Measurements from ENCODE around the gene ARGLU1.

ARGLU1 gene

DNA sequence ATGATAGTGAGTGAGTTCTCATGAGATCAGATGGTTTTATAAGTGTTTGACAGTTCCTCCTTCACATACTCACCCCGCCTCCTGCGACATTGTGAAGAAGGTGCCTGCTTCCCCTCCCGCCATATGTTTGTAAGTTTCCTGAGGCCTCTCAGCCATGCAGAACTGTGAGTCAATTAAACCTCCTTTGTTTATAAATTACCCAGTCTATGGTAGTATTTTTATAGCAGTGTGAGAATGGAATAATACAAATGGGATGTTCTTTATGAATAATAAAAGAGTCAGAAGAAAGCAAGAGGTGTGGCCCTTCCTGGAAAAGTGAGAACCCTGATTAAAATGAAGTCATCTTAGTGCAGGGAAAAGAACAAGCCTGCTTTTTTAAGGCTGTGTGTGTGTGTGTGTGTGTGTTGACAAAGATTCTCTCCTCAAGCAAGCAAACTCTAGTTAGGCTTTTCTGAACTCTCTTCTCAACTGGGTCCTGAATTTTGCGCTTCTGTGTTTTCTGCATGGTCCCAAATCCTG lies 18.8 kb upstream of the ARGLU1 start:
- no peak for DNase-seq (ENCODE audit: low spot score)

DNA sequence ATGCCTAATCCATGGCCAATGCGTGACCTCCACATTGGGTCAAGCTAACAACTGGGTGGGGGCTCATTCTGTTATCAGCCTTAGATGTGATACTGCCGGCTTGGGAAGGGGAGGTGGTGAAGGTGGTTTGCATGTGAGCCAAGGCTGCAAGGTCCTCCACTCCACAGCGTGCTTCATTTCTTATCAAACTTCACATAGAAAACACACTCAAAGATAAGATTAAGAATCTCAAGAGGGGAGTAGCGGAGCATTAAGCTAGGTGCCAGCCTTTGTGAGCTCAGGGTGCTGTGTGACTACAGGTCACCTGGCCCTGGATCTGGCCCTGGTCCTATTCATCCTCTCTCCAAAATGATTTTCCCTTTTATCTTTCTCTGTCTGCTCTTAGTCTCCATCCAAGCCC lies 13.3 kb upstream of the ARGLU1 start:
- DNase-seq (ENCODE audit: low spot score), result no peak

DNA sequence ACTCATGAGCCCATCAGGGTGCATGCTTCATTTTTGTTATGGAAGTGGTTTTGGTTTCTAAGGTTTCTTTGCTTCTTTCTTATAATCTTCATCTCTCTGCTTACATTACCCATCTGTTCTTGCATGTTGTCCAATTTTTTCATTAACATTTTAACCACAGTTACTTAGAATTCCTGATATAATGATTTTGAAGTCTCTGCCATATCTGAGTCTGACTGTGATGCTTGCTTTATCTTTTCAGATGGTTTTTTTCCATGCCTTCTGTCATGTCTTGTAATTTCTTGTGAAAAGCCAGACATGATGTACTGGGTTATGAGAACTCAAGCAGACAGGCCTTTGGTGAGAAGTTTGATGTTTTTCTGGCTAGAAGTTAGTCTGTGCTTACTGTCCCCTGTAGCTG lies 8.0 kb upstream of the ARGLU1 start:
- no peak for DNase-seq (ENCODE audit: low spot score)

DNA sequence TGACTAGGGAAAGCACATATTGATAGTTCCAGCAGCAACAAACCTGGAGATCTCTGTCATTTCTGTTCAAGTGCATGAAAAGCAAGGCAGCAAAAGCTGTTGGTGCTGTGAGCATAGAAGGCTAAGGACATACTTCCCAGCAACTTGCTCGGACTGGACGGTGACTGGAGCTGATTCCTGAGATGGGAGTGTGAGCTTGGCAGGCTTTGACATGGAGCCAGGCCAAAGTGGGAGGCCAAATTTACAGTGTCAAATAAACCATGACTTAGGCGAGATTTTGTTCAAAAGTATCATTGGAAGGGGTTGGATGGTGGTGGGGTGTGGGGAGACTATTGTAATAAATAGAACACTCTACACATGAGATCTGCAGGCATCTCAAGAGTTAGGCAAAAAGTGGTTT lies 5.9 kb upstream of the ARGLU1 start:
- no peak for DNase-seq (ENCODE audit: low spot score)

DNA sequence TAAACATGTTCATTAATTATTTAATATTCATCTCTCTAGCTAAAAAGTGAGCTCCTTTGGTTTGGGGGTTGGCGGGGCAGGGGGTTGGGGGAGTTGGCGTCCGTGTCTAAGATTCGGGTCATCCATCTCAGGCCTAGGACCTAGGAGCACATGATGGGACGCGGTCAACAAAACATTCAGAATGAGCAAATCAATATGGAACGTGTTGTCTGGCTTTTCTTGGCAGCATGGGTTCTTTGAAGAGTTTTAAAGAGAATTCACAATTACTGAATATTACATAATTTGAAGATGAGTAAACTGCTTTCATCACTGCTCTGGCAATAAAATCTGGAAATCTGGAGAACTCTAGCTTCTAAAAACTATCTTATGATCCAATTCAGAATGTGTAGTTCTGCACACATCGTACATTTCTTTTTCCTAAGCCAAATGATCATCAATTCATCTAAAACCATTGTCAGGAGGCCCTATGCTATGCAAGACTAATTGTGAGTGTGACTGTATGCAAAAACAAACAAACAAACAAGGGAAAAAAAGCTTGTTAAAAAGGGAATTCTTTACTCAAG lies 5.4 kb upstream of the ARGLU1 start:
- no peak for DNase-seq (ENCODE audit: low spot score)

DNA sequence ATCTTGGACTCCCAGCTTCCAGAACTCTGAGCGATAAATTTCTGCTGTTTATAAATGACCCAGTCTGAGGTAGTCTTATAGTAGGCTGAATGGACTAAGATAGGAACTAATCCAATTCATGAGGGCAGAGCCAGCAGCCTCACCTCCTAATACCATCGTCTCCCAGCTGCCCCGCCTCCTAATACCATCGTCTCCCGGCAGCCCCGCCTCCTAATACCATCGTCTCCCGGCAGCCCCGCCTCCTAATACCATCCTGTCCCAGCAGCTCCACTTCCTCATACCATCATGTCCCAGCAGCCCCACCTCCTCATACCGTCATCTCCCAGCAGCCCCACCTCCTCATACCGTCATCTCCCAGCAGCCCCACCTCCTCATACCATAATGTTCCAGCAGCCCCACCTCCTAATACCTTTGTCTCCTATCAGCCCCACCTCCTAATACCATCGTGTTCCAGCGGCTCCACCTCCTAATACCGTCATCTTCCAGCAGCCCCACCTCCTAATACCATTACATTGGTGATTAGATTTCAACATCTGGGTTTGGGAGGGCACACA lies 2.4 kb upstream of the ARGLU1 start:
- peak; percentile 72 for DNase-seq (ENCODE audit: low spot score)

DNA sequence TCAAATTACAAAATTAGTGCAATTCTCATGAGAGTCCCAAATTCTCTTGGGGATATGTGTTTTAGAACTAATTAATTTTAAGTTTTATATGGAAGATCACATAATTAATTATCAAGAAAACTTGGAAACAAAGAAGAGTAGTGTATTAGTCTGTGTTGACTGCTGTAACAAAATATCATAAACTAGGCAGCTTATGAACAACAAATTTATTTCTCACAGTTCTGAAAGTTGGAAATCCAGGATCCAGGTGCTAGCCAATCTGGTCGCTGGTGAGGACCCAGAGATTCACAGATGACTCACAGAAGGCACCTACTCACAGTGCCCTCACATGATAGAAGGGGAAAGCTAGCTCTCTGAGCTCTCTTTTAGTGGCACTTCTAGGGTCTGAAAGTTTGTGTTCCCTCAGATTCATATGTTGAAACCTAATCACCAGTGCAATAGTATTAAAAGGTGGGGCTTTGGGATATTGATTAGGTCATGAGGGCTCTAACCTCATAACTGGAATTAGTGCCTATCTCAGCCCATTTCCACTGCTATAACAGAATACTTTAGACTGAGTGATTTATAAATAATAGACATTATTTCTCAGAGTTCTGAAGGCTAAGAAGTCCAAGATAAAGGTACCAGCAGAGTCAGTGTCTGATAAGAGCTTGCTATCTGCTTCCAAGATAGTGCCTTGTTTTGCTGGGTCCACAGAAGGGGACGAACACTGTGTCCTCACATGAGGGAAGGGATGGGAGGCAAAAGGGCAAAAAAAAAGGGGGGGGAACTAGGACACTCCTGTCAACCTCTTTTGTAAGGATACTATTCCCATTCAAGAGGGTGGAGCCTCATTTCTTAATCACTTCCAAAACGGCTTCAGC lies 1.5 kb upstream of the ARGLU1 start:
- peak; percentile 41 for DNase-seq (ENCODE audit: low spot score)

DNA sequence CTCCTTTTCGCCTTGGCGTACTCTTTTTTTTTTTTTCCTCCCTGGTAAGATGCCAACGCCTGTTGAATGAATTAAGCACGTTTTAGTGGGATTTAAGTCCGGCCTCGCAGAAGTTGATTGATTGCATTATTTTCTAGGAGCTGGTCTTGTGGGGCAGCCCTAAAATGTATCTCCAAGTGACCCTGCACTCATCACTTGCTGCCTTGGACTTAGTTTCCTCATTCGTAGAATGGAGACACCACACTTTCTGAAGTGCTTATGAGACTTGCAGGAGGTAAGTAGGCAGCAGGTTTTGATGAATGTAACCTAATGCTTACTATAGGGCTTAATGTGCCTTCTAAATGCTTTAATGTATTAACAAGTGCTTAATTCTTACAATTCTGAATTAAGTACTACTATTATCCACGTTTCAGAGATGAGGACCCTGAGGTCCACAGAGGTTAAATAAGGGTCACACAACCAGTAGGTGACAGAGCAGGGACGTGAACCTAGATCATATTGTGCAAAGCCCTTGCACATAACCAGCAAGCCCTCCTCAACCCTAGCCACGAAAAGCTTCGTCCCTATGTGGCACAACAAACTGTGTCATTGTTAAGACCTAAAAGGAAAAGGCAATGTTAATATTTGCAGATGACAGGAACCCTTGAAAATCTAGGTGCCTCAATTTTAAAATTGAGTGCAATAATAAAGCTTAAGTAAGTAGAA lies 514 bp upstream of the ARGLU1 start:
- no peak for DNase-seq (ENCODE audit: low spot score)

DNA sequence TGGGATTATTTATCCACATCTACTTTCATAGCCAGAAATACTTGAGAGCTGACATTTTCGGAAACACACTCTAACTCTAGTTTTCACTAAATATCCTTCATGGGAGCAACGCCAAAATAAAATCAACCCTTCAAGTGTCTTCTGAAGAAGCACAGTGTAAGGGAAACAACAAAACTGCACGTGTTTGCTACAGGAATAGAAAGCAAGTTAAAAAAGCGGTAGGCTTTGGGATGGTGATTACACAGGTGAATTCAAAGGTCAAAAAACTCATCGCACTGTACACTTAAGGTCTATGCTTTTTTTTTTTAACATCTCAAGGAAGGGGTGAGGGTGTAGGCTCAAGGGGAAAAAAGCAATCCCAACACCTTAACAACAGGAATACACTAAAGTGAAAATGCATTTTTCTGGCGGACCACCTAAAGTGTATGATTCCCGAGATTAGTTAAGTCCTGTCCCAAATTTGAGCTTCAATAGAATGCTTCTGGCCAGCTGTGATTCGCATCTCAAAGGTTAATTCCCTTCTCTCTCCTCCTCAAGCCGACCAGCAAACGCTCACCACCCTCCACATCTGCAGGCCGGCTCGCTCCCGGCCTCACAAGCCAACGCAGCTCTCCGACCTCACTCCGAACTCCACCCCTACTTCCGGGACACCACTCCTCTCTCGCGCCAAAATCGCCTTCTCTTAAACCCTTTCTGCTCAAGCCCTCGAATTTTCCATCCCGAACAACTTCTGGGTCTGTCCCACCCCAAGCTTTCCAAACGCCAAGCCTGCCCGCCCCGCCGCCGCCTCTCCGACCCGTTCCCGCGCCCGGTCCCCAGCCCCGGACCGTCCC lies 1.1 kb downstream of the ARGLU1 start:
- peak; percentile 50 for DNase-seq (ENCODE audit: low spot score)

DNA sequence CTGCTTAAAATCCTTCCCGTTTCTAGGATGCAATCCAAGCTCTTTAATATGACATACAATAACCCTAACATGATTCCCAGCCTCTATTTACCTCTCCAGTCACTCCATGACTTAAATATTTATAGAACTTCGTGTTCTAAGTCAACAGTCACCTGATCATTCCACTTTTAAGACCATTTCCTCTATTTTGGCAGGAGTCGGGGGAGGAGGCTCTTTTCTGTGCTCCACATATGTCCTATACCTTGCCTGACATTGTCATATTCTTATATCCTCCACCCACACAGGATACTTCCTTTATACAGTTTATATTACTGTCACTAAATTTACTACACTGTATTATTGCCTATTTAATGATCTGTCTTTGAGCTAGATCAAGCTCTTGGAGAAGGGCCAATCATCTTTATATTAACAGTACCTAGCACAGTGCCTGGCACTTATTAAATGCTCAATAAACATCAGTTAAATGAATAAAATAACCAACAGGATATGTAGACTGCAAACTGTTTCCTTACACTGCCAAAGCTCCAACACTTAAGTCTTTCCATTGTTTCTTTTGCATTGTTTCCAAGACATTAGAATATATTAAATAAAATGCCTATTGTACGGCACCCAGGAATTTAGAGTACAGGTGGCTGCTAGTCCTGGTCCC lies 2.7 kb downstream of the ARGLU1 start:
- DNase-seq (ENCODE audit: low spot score), result no peak

DNA sequence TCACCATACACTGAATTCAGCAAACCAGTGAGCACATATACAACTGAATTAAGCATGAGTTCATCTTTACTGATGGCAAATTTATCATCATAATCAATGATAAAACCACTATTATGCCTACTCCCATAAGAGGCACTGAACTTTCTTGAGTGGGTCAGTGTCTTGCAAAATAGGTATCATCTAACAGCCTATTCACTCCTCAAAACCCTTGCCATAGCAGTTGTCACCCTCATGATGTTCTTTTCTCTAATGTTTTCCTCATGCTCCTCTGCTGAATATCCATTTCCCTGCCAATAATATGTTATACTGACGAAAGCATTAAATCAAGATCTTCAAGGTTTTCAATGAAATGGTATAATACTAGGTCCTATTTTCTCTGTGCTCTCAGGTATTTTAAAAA lies 5.6 kb downstream of the ARGLU1 start:
- DNase-seq (ENCODE audit: low spot score), result no peak

DNA sequence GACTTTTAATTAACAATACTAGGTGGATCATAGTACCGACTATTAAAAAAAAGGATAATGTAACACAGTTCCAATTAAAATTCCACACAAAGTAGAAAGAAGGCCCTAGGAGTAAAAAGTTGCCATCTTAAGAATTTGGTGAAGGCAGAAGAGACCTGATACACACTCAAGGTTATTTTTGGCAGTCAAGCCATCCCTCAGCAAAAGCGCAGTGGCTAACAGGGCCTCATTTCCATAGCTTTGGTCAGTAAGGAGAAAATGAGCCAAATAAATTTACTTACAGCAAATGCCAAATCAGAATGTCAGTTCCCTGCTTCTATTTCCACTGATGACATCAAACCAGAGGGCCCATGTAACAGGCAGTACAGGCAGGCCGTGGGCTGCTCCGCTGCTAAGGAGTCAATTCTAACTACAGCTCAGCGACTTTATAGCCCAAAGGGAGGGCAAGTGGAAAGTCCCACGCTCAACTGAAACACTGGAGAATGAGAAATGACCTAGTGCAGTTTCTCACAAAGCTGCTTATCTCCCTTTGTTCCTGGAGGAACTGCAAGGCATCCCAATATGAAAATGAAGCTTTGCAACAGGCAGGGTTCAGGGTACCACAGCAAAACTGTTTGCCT lies 6.3 kb downstream of the ARGLU1 start:
- peak; percentile 39 for DNase-seq (ENCODE audit: low spot score)

DNA sequence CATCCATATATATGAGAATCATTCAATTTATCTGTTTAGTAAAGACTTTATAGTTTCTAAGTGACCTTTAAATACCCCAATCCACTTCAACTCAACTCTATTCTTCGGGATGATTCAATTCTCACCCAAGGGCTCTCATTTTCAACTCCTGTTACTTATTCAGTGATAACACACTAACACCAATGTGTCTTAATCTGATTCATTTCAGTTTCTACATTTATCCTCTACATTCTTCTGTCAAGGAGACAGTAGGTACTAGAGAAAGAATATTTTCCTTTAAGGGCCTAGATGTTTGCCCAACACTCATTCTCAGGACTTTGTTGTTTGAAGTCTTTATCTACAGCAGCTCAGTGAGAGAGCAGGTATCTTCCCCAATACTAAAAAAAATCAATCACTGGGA lies 7.1 kb downstream of the ARGLU1 start:
- DNase-seq (ENCODE audit: low spot score), result peak; percentile 8

DNA sequence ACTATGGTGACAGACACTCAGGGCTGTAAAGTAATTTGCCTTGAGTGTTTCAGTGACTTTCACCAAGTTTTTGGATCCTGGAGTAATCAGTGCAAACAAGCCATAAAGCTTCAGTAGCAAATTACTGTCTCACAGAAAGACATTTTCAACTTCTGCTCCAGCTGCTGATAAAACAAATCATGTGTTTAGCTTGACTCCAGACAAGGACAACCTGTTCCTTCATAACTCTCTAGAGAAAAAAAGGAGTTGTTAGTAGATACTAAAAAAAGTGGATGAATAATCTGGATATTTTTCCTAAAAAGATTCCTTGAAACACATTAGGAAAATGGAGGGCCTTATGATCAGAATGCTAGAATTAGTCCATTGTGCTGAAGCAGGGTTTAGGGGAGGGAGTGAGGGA lies 9.4 kb downstream of the ARGLU1 start:
- no peak for DNase-seq (ENCODE audit: low spot score)

DNA sequence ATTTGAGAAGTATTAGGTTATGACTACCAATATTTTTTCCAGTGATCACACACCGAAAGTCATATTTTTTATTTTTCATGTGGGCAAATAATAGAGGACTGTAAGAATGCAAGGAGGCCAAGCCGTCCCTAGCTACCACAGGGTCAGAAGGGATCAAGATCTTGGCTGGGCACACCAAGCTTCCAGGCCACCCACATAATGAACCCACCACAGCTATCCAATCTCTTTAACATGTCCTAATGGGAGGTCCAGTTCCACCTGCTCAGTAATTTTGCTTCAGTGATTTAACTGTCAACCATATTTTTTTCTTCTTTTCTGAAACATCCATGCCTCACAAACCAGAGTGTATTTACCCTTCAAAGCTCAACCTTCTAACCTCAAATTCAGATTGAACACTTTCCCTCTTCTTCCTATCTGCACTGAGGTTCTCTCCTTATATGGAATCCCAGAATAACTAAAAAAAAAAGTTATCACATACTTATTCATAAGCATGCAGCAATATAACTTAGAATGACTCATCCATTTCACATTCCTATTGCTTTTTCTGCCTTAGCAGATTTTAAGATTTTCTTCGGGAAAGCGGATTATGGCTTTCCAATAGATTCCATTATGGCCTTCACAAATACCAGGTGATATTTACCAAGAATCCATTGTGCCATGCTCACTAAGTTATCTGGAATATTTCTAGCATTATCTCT lies 12.2 kb downstream of the ARGLU1 start:
- no peak for DNase-seq (ENCODE audit: low spot score)

DNA sequence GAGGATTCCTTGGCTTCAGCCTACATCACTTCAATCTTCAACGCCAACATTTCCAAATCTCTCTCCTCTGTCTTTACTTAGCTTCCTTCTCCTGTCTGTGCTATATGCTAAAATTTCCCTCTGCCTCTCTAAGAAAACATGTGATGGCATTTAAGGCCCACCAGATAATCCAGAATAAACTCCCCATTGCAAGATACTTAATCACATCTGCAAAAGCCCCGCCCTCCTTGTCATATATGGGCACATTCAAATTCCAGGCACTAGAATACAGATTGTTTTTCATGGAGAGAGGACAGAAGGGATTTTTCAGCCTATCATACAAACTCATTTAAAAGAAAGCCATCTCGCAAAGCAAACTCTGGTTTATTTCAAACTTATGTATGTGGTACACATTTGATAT lies 16.2 kb downstream of the ARGLU1 start:
- no peak for DNase-seq (ENCODE audit: low spot score)

DNA sequence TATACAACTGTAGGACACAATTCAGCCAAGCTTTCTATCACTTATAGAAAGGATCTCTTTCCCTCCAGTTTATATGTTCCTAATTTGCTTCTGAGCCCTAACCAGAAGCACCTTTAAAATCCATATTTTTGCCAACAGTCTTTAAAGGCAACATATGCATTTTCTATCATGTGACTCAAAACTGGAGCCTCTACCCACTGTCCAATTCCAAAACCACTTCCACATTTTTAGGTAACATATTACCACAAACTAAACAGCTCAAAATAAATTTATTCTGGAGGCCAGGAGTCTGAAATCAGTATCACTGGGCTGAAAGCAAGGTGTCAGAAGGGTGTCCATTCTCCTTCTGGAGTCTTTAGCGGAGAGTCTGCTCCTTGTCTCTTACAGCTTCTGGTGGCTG lies 16.6 kb downstream of the ARGLU1 start:
- no peak for DNase-seq (ENCODE audit: low spot score)

DNA sequence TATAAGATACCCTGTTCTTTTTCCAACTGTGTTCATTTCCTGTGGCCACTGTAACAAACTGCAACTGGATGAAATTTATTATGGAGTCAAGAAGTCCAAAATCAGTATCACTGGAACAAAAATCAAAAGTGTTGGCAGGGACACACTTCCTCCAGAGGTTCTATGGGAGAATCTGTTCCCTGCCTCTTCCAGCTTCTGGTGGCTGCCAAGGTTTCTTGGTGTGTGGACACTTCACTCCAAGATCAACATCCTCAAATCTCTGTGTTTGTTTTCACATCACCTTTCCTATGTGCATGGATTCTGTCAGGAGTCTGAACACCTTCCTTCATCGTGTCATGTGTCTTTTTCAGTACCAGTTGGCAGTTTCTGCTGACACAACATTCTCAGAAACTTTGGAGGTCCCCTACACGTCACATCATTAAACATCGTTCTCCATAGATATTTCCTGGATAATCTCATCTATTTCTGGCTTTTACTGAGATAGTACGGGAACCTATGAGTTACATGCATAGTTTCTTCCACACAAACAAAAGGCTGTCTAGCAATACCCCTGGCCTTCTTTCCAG lies 17.3 kb downstream of the ARGLU1 start:
- DNase-seq (ENCODE audit: low spot score), result no peak

DNA sequence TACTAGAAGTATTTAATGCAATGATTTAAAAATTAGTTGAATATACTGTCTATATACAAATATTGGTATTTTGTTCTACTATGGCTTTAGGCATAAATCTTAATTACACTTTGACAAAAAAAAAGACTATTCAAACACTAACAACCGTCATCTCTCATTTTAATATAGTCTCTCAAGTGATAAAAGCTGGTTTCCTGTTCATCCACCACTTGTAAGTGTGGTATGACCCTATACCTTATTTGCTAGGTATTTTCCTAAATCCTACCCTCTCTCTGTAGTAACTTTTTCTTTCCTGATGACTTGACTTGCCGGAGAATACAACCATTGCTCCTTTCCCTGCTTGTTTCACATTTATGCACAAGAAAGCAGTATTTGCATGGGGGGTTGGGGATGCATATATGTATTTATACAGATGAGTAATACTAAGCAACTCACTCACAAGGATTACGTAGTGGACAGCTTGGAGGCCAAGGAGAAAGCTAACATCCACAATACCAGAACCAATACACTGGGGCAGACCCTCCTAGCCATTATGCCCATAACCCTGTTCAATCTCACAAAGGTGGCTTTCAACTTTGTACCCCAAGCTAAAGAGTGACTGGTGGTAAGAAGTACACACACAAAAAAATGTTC lies 19.8 kb downstream of the ARGLU1 start:
- DNase-seq (ENCODE audit: low spot score), result no peak
